ENCODE measurements around the gene L3MBTL4. TPM values are rescaled to one million over a fixed set of nuclear protein-coding genes. Genes with fewer than 3 reads are reported as not detected.
"Not testable (repeated sequence)": the region's sequence is repeated elsewhere in the genome, so short reads cannot be mapped to it uniquely, and the experiment has no call there.

Gene L3MBTL4
- total and polyA plus RNA-seq, 12 donors, result 3.9 to 22.6 (median 8.7) TPM

GRCh38 chr18:6269660-6270332 is 144.9 kb downstream of the L3MBTL4 start:
- Histone ChIP-seq H3K27ac (no peak overlapping the region), H3K9me3 (replicated peaks in 1 of 3) (no peaks in the 10 kb centered on the region), H3K4me3 (no peak overlapping the region), H3K27me3 (no peaks in the 10 kb centered on the region), H3K4me1 (replicated peaks in 1 of 2) (no peaks in the 10 kb centered on the region), H3K36me3 (replicated peaks in 1 of 2) (no peaks in the 10 kb centered on the region)
- intact Hi-C loops (cut with DNase I), result no loop called here
- no peak for TF ChIP-seq CTCF (IDR thresholded peaks at IDR 0.05)
- no peak for TF ChIP-seq POLR2A (IDR thresholded peaks at IDR 0.05)
- 88 to 91% (median 89%) methylated on average over 12 of the region's 12 CpGs for WGBS, 4 donors
- DNase-seq, result no peak

GRCh38 chr18:6266212-6266611 is 148.5 kb downstream of the L3MBTL4 start:
- intact Hi-C loops (cut with DNase I), result no loop called here
- Histone ChIP-seq H3K27me3 (no peaks in the 10 kb centered on the region), H3K4me1 (replicated peaks in 1 of 2) (no peaks in the 10 kb centered on the region), H3K27ac (no peak overlapping the region), H3K36me3 (replicated peaks in 1 of 2) (no peaks in the 10 kb centered on the region), H3K9me3 (replicated peaks in 1 of 3) (no peaks in the 10 kb centered on the region), H3K4me3 (no peak overlapping the region)
- TF ChIP-seq CTCF (IDR thresholded peaks at IDR 0.05), result no peak
- no peak for TF ChIP-seq POLR2A (IDR thresholded peaks at IDR 0.05)
- WGBS, 4 donors, result 89 to 95% (median 92%) methylated on average over 3 of the region's 3 CpGs
- DNase-seq, result no peak

- Histone ChIP-seq H3K4me3 (no peak overlapping the region), H3K36me3 (replicated peaks in 1 of 2) (no peaks in the 10 kb centered on the region), H3K27ac (no peak overlapping the region), H3K27me3 (no peaks in the 10 kb centered on the region), H3K4me1 (replicated peaks in 1 of 2) (peaks cover 0 to under 1% of the 10 kb centered on the region in 2 donors), H3K9me3 (replicated peaks in 1 of 3) (peaks cover 0 to 6% (median 0%) of the 10 kb centered on the region in 3 donors)
- no peak for DNase-seq
- WGBS, 4 donors, result 96 to 98% (median 97%) methylated on average over 8 of the region's 8 CpGs
- intact Hi-C loops (cut with DNase I), result no loop called here
- TF ChIP-seq CTCF (IDR thresholded peaks at IDR 0.05) (no peak), POLR2A (IDR thresholded peaks at IDR 0.05) (no peak)
Observed at GRCh38 chr18:6261938-6262337, 152.8 kb downstream of the L3MBTL4 start.

GRCh38 chr18:6259324-6259723 is 155.4 kb downstream of the L3MBTL4 start:
- H3K4me3 ChIP-seq; H3K9me3 ChIP-seq (replicated peaks in 1 of 3); H3K27me3 ChIP-seq; H3K27ac ChIP-seq; H3K36me3 ChIP-seq (replicated peaks in 1 of 2); DNase-seq: not testable (repeated sequence)
- intact Hi-C loops (cut with DNase I), result loop anchor here in 1 of 2 donors (10.0 kb wide), 2 partner anchors 155 to 225 kb away; partner anchors contain the start of gene L3MBTL4
- WGBS, 4 donors, result 92 to 97% (median 96%) methylated on average over 1 of the region's 1 CpG
- H3K4me1 ChIP-seq (replicated peaks in 1 of 2), result peaks cover 23 to 26% of the 10 kb centered on the region in 2 donors

- H3K4me1 ChIP-seq (replicated peaks in 1 of 2), result peaks cover 27 to 35% of the 10 kb centered on the region in 2 donors
- H3K4me3 ChIP-seq, result no peak overlapping the region
- no peak overlapping the region for H3K27ac ChIP-seq
- intact Hi-C loops (cut with DNase I), result loop anchor here in 1 of 2 donors (10.0 kb wide), 2 partner anchors 157 to 227 kb away; partner anchors contain the start of gene L3MBTL4
- no peaks in the 10 kb centered on the region for H3K36me3 ChIP-seq (replicated peaks in 1 of 2)
- no peaks in the 10 kb centered on the region for H3K27me3 ChIP-seq
- peaks cover 0 to 6% (median 0%) of the 10 kb centered on the region in 3 donors for H3K9me3 ChIP-seq (replicated peaks in 1 of 3)
- WGBS, 4 donors, result 91 to 100% (median 96%) methylated on average over 1 to 3 of the region's 3 CpGs
- DNase-seq, result no peak
- no peak for TF ChIP-seq POLR2A (IDR thresholded peaks at IDR 0.05)
- no peak for TF ChIP-seq CTCF (IDR thresholded peaks at IDR 0.05)
Observed at GRCh38 chr18:6257950-6258349, 156.8 kb downstream of the L3MBTL4 start.

Data from adrenal gland (tissue), 12 donors.